GM19240 (cell line): Measurements from ENCODE around the gene MBOAT2.
"Not testable (repeated sequence)": the region's sequence is repeated elsewhere in the genome, so short reads cannot be mapped to it uniquely, and the experiment has no call there.

ENCODE experiments used
- DNase-seq: peaks from one replicate; pipeline ENCODE4 v3.0.0; 2011; ENCODE audit warnings: low spot score; ENCODE audit not compliant: insufficient read length

Gene MBOAT2

DNA sequence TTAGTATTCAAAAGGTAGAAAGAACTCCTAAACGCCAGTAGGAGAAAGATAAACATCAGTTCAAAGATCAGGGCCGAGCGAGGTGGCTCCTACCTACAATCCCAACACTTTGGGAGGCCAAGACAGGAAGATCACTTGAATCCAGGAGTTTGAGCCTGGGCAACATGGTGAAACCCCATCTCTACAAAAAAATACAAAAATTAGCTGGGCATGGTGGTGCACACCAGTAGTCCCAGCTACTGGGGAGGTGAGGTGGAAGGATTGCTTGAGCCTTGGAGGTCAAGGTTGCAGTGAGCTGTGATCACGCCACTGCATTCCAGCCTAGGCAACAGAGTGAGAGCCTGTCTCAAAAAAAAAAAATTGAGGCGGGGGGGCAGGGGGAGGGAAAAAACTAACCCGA lies 40.6 kb downstream of the MBOAT2 start:
- no peak for DNase-seq

DNA sequence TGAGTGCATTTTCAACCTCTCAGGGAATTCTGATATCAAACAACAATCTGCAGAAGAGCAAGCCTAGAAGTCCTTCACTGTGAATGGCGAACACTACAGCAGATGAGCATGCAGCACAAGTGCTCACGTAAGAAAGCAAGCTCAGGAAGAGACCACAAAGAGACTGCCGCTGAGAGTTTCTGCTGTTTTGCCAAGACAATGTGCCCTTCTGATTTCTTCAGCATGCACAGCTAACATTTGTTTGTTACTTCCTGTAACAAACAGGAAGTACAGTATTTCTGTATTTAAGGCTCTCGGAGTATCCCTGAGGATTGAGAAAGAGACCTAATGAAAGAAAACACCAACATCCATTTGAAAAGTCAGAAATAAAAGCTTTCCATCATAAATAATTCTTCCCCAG lies 45.9 kb downstream of the MBOAT2 start:
- DNase-seq, result no peak

DNA sequence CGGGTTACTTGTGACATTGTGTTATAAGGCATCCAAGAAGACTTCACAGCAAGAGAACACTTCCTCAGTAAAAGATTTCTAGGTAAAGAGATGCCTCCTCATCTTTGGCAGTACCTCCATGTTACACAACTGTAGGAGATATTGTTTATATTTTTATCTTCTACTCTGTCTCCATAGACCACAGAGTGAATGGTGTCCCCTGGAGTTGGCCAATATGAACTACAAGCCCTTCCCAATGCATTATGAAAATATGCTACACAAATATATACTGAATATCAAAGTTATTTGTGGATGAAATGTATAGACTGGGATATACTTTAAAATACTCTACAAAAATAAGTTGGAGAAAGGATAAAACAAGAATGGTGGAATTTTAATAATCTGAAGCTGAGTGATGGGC lies 46.7 kb downstream of the MBOAT2 start:
- no peak for DNase-seq

DNA sequence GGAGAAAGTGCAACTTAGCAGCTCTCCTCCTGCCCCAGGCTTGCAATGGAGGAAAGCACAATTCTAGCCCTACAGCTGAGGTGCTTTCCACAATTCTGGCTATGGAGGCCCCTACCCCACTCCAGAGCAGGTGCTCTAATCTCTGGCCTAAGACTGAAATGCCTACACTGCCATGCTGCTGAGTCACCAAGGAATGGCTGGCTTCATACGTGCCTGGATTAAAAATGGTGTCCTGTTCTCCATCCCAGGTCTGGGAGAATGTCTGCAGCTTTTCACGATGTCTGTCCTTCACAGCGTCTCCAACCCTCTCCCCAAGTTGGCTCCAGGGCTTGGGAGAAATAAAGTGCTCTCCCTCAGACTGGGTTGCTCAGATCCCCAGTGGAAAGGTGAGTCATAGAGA lies 48.5 kb downstream of the MBOAT2 start:
- no peak for DNase-seq

DNA sequence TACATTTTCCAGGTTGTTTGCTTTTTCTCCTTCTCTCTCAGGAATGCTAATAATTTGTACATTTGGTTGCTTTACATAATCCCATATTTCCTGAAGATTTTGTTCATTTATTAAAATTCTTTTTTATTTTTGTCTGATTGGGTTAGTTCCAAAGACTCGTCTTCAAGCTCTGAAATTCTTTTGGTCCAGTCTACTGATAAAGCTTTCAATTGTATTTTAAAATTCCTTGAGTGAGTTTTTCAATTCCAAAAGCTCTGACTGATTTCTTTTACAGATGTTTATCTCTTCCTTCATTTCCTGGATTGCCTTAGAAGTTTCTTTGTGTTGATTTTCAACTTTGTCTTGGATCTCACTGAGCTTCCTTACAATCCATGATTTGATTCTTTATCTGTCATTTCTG lies 50.0 kb downstream of the MBOAT2 start:
- DNase-seq, result no peak

DNA sequence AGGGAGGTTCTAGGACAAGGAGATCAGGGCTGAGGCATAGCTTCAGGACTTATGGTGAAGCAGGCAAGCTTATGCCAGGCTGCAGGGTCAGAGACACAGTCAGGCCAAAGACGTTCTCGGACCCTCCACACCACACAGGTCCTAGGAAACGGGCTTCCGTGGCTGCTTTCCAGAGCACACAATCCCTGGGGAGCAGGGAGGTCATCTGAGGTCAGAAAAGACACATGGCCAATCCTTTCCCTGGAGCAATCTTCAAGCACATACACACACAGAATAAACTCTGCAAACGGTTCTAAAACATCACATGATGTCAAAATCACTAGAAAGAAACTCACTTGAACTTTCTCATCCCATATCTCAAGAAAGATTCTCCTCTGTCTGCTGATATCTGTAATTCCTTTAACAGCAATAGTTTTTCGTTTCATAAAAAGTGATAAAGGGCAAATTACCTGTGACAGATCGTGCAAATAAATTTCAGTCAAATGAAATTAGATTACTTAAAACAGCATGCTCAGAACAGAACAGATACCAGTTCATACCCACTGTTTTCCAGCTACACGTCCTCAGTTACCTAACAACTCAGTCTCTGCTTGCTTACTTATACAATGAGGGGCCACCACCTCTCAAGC lies 63.9 kb downstream of the MBOAT2 start:
- DNase-seq, result no peak

DNA sequence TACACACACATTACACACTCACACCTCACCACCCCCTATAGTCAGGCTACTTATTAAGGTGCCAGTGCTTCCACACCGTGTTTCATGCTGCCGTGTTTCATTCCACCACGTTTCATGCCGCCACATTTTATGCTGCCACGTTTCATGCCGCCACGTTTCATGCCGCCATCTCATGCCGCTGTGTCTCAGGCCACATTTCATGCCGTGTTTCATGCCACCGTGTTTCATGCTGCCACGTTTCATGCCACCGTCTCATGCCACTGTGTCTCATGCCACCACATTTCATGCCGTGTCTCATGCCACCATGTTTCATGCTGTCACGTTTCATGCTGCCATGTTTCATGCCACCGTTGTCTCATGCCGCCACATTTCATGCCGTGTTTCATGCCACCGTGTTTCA lies 65.1 kb downstream of the MBOAT2 start:
- no peak for DNase-seq

DNA sequence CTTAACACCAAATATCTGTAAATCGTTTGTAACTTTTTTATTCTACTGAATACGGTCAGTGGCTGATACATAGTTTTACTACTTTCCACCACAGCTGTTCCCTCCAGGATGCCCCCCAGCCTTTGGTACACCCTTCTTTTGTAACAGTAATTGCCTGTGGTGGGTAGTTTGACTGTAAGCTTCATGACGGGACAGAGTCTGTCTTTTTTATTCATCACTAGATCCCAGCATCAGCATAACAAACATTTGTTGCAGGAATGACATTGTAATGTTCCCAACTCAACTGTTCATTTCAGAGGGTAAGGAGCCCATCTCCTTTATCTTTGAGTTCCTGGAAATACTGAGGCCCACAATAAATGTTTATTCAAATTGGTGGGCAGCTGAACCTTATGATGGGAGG lies 67.5 kb downstream of the MBOAT2 start:
- DNase-seq, result no peak

DNA sequence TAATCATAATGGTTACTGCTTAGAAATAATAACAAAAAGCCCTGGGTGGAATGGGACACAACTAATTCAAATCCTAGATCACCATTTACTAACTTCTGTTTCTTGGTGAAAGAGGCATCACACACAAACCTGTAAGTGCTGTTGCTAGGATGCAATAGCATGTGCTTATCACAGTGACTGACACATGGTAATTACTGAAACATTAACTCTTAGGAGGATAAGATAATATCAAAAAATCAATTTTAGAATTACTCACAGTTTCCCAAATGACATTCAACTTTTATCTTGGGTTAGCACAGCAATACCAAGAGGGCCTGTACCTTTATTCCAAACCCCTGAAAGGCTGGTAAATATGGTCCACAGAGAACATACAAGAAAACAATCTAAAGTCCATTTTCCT lies 69.1 kb downstream of the MBOAT2 start:
- no peak for DNase-seq

DNA sequence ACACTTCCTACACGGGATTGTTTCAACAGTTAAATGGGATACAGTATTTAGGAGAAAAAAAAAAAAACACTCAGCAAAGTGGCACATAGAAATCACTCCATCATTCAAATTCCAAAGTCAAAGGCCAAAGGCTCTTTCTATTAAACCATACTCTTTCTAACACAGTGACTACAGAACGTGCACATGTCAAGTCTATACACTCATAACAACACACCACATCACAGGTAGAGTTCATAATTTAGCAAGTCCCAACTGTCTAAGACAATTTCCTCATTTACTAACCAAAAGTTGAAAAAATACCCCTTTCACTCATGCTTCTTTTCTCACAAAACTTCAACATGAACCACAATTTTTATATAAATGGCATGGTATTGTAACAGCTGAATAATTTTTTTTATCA lies 70.8 kb downstream of the MBOAT2 start:
- no peak for DNase-seq

DNA sequence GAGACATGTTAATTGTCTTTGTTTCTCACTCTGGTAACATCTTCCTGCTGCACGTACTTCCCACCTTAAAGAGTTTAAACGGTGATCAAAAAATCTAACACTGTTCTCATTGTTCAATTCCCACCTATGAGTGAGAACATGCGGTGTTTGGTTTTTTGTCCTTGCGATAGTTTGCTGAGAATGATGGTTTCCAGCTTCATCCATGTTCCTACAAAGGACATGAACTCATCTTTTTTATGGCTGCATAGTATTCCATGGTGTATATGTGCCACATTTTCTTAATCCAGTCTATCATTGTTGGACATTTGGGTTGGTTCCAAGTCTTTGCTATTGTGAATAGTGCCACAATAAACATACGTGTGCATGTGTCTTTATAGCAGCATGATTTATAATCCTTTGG lies 73.3 kb downstream of the MBOAT2 start:
- DNase-seq, result not testable (repeated sequence)

DNA sequence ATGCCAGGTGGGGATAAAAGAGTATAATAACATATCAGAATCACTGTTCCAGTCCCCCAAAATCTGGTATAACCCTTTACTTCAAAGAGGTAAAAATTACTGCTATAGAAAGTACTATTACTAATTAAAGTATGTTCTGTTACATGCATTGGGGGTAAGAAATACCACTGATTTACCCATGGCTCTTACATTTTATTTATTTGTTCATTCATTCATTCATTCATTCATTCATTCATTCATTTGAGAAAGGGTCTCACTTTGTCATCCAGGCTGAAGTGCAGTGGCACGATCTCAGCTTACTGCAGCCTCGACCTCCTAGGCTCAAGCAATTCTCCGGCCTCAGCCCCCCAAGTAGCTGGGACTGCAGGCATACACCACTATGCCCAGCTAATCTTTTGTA lies 74.4 kb downstream of the MBOAT2 start:
- no peak for DNase-seq

DNA sequence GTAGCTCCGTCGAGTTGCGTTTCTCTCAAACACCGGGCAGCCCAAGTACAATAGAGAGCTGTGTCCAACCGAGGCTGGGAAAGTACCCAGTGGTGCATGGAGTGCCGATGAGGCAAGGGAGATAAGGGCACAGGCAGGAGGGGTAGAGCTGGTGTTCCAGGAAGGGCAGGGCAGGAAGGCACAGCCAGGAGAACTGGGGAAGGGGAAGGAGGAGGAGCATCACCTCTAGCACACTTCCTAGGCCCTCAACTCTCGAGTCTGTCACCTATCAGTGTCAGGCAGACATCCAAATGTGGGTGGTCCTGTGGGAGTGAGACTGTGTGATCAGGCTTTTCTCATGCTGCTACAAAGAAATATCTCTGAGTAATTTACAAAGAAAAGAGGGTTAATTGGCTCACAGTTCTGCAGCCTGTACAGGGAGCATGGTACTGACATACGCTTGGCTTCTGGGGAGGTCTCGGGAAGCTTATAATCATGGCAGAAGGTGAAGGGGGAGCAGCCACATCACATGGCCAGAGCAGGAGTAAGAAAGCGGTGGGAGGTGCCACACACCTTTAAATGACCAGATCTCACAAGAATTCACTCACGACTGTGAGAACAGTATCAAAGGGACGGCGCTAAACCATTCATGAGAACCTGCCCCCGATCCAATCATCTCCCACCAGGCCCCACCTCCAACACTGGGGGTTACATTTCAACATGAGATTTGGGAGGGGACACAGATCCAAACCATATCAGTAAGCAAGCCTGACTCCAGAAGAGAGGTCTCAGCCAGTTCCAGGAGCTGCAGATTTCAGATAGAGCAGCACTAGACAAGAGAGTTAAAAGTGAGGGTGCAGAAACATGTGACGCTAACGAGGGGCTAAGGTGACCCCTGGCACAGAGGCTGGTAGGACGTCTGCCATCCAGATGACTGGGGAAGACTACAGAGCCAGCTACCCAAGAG lies 75.7 kb downstream of the MBOAT2 start:
- DNase-seq, result no peak

DNA sequence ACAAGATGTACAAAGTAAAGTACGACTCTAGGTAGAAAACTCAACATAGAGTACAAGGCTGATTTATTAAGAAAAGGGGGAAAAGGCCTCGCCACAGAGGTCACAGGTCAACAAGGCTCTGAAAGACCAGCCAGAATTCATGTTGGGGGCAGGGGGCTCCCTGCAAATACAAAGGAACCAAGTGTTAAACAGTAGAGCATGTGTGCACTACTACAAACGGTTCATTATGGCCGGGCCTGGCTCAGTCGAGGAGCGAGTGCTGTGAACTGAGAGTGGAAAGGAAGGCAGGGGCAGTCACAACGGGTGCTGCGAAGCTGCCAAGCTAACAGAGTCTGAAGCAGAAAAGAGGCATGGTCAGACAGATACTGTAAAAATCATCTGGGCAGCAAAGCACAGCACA lies 77.1 kb downstream of the MBOAT2 start:
- no peak for DNase-seq

DNA sequence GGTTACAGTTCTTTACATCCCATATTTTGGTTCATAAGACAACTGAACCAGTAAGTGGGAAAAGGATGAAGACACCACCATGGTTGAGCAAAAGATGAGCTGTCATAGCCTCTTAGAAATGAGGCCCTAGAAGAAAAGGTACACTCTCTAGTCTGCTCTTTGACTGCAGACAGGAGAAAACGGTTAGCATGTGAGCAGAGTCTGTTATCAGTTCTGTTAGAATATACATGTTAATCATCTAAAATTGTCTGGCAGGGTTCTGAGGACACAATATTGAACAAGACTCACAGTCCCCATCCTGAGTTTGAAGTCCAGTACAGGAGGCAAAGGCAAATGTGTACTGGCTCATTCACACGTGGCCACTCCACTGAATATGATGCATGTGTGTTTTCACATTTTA lies 78.1 kb downstream of the MBOAT2 start:
- no peak for DNase-seq

DNA sequence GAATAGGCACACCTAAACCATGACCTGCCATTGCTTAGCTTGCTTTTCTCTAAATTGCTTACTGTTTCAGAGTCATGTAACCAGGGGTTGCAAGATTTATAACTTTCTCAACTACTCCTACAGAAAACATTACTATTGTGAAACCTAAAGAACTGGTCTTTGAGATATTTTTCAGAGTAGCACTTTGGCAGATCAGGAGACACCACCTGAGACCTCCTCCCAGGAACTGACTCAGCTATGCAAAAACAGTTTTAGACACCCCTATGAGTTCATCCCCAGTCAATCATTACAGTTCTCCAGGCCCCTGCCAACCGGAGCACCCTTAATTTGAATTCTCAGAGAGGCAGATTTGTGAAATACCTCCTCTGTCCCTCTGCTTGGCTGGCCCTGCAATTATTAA lies 80.3 kb downstream of the MBOAT2 start:
- no peak for DNase-seq

DNA sequence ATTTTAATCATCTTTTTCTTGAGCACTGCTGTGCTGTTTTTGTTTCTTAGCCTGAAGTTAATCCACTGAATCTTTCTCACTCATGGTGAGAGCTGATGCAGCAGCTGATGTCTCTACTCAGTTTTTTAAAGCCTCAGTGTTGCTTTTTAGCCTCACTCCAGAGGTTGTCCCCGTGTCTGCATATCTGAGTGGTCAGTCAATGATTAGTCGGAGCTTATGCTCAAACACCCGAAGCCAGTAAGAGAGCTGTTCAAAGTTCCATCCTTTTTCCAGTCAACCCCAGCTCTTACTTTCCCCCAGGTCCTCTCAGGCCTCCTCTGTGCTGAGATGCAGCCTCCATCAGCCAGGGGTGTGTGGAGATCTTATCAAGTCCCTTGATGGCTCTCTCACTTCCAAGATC lies 81.1 kb downstream of the MBOAT2 start:
- DNase-seq, result no peak

DNA sequence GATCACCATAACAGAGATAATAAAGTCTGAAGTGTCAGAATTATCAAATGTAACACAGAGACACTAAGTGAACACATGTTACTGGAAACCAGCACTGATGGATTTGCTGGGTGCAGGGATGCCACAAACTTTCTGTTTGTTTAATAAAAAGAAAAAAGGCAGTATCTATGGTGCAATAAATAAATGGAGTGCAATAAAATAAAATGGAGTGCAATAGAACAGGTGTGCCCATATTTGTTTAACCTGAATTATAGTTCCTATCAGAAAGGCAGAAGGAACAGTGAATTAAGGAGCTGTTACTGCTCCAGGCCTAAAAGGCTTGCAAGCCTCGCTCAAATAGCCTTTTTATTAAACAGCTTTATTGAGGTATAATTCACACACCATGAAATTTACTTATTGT lies 85.1 kb downstream of the MBOAT2 start:
- DNase-seq, result no peak

DNA sequence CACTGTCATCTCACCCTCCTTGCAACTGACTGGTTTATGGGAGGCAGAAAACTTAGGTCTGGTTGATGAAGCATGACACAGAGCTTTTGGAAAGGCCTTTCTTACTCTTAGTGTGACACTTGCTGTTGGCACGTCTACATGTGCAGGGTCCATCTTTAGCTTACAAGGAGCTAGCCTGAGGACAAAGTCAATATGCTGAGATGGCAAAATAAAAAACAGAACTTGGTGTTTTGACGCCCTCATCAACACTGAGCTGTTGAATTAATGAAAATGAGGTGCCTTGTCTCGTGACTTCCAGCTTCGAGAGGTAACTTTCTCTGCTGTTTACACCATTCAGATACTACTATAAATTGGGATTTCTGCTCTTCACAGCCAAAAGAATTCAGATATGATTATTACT lies 87.5 kb downstream of the MBOAT2 start:
- DNase-seq, result no peak

DNA sequence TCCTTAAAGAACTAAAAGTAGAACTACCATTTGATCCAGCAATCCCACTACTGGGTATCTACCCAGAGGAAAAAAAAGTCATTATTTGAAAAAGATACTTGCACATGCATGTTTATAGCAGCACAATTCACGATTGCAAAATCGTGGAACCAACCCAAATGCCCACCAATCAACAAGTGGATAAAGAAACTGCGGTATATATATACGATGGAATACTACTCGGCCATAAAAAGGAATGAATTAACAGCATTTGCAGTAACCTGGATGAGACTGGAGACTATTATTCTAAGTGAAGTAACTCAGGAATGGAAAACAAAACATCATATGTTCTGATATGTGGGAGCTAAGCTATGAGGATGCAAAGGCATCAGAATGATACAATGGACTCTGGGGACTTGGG lies 89.7 kb downstream of the MBOAT2 start:
- DNase-seq, result not testable (repeated sequence)

DNA sequence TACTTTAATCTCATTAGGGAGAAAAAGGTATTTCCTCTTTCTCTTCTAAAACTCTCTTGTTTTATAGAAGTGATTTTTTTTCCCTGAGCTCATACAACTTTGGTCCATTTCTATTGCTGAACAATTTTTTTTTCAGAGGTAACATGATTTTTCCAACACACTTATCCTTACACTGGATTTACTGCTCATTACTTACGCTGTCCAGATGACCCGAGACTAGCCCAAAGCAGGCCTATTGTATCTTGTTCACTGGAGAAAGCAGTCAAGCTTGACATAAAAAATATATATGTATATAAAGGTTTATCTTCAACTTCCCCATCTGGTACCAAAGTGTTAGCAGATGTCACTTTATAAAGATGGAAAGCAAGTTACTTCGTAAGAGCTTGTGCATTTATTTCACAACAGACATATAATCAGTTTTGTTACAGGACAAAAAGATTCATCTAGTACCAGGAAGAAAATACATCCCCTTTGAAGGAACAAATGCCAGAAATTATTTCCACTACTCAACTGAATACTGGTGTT lies 95.7 kb downstream of the MBOAT2 start:
- no peak for DNase-seq

DNA sequence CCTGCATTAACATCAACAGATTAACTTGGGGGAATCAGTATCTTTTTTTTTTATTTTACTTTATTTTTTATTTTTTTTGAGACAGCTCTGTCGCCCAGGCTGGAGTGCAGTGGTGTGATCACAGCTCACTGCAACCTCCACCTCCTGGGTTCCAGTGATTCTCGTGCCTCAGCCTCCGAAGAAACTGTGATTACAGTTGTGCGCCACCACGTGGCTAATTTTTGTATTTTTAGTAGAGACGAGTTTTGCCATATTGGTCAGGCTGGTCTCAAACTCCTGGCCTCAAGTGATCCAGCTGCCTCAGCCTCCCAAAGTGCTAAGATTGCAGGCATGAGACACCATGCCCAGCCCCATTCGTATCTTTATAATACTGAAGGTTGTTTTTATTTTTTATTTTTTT lies 99.6 kb downstream of the MBOAT2 start:
- not testable (repeated sequence) for DNase-seq

DNA sequence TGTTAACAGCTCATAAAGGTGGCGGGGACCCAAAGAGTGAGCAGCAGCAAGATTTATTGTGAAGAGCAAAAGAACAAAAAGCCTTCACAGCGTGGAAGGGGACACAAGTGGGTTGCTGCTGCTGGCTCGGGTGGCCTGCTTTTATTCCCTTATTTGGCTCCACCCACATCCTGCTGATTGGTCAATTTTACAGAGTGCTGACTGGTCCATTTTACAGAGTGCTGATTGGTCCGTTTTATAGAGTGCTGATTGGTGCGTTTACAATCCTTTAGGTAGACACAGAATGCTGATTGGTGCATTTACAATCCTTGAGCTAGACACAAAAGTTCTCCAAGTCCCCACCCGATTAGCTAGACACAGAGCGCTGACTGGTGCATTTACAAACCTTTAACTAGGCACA lies 100.7 kb downstream of the MBOAT2 start:
- not testable (repeated sequence) for DNase-seq
